Neural cell (in vitro differentiated cells): ENCODE results near the gene ITGAV. TPM values are rescaled to one million over a fixed set of nuclear protein-coding genes. Genes with fewer than 3 reads are reported as not detected.

Experiments
- H2AFZ ChIP-seq: fragments of 200-600, 300-800 bp; sonication (generic), shearing (Covaris generic); 2 replicates; pipeline ENCODE4 v1.6.0; 2014; ENCODE audit warnings: low read depth, mild to moderate bottlenecking, antibody characterized with exemption, low read length, moderate library complexity
- H3F3A ChIP-seq: fragments of 200-600 bp; shearing (Covaris generic); 2 replicates; pipeline ENCODE4 v1.6.1; 2016; ENCODE audit warnings: mild to moderate bottlenecking, moderate library complexity, mixed read lengths, antibody characterized with exemption, low read length; ENCODE audit not compliant: insufficient read depth, poor library complexity, severe bottlenecking
- H3K27ac ChIP-seq: fragments of 200-600, 300-800 bp; sonication (generic), shearing (Covaris generic); 2 replicates; pipeline ENCODE4 v1.5.1; 2014; ENCODE audit warnings: mild to moderate bottlenecking, low read length, moderate library complexity
- H3K27me3 ChIP-seq: fragments of 300-800, 200-600 bp; sonication (generic), shearing (Covaris generic); 2 replicates; pipeline ENCODE4 v1.6.0; 2014; ENCODE audit warnings: mild to moderate bottlenecking, low read depth, low read length, moderate library complexity; ENCODE audit not compliant: insufficient read depth
- H3K36me3 ChIP-seq: fragments of 300-800, 200-600 bp; sonication (generic), shearing (Covaris generic); 2 replicates; pipeline ENCODE4 v1.5.1; 2014; ENCODE audit warnings: mild to moderate bottlenecking, antibody characterized with exemption, low read length, moderate library complexity; ENCODE audit not compliant: insufficient read depth
- H3K4me2 ChIP-seq: fragments of 300-800, 200-600 bp; sonication (generic), shearing (Covaris generic); 2 replicates; pipeline ENCODE4 v1.6.0; 2014; ENCODE audit warnings: mild to moderate bottlenecking, low read length
- H3K4me3 ChIP-seq: fragments of 300-800, 200-600 bp; sonication (generic), shearing (Covaris generic); 2 replicates; pipeline ENCODE4 v1.5.1; 2014; ENCODE audit warnings: mild to moderate bottlenecking, low read length, moderate library complexity
- H3K79me2 ChIP-seq: fragments of 200-600 bp; shearing (Covaris generic); replicated peaks from 2 replicates; pipeline ENCODE4 v1.6.0; 2014; ENCODE audit warnings: mild to moderate bottlenecking, low read length, moderate library complexity; ENCODE audit not compliant: insufficient read depth
- H3K9ac ChIP-seq: fragments of 300-800, 200-600 bp; sonication (generic), shearing (Covaris generic); 2 replicates; pipeline ENCODE4 v1.6.1; 2016; ENCODE audit warnings: mild to moderate bottlenecking, low read length, mixed read lengths
- H3K9me2 ChIP-seq: fragments of 200-600 bp; shearing (Covaris generic); 2 replicates; pipeline ENCODE4 v1.6.1; 2016; ENCODE audit warnings: mild to moderate bottlenecking, low read length, mixed read lengths; ENCODE audit not compliant: insufficient read depth
- H3K9me3 ChIP-seq: fragments of 200-600, 300-800 bp; sonication (generic), shearing (Covaris generic); 2 replicates; pipeline ENCODE4 v1.6.1; 2016; ENCODE audit warnings: mild to moderate bottlenecking, mixed run types, low read length, moderate library complexity, mixed read lengths
- H4K20me1 ChIP-seq: fragments of 200-600 bp; shearing (Covaris generic); 2 replicates; pipeline ENCODE4 v1.6.1; 2016; ENCODE audit warnings: mild to moderate bottlenecking, mixed run types; ENCODE audit not compliant: insufficient read depth
- EP300 ChIP-seq: fragments of 450-650 bp; conservative IDR thresholded peaks from 2 replicates; pipeline ENCODE4 v1.6.1; 2014; ENCODE audit warnings: antibody characterized with exemption, mild to moderate bottlenecking, moderate library complexity; ENCODE audit not compliant: poor library complexity, severe bottlenecking
- EZH2 ChIP-seq: fragments of 200-600, 300-800 bp; shearing (Covaris generic), sonication (generic); IDR thresholded peaks from 2 replicates; pipeline ENCODE4 v1.6.1; 2014; ENCODE audit warnings: antibody characterized with exemption, low read length, borderline replicate concordance, mild to moderate bottlenecking; ENCODE audit not compliant: insufficient read depth, poor library complexity, severe bottlenecking
- MXI1 ChIP-seq: fragments of 450-650 bp; conservative IDR thresholded peaks from 2 replicates; pipeline ENCODE4 v1.6.1; 2014; ENCODE audit warnings: antibody characterized with exemption, mild to moderate bottlenecking; ENCODE audit not compliant: poor library complexity, severe bottlenecking
- POLR2AphosphoS5 ChIP-seq: IDR thresholded peaks from 2 replicates; pipeline ENCODE4 v1.6.1; 2012
- RAD21 ChIP-seq: fragments of 450-650 bp; conservative IDR thresholded peaks from 2 replicates; pipeline ENCODE4 v1.6.1; 2014; ENCODE audit warnings: antibody characterized with exemption, mild to moderate bottlenecking, moderate library complexity
- SMC3 ChIP-seq: fragments of 450-650 bp; conservative IDR thresholded peaks from 2 replicates; pipeline ENCODE4 v1.6.1; 2014; ENCODE audit warnings: antibody characterized with exemption, mild to moderate bottlenecking, moderate library complexity; ENCODE audit not compliant: poor library complexity
- TAF1 ChIP-seq: IDR thresholded peaks from 2 replicates; pipeline ENCODE4 v1.6.1; 2012; ENCODE audit warnings: low read depth
- polyA plus RNA-seq: library from polyadenylated mRNA; depleted of rRNA; stranded (reverse); fragments of >200 nt; gene quantifications from 2 replicates; pipeline ENCODE4 v1.2.3, GENCODE V29; 2014
- TF ChIP-seq, protein P1 (sequence below): fragments of 450-650 bp; IDR thresholded peaks from 2 replicates; pipeline ENCODE4 v1.5.1; 2014; ENCODE audit warnings: antibody characterized with exemption, mild to moderate bottlenecking, moderate library complexity; ENCODE audit not compliant: poor library complexity, severe bottlenecking
- TF ChIP-seq, protein P2 (sequence below): IDR thresholded peaks from 2 replicates; pipeline ENCODE4 v1.6.1; 2012; ENCODE audit warnings: borderline replicate concordance

Gene ITGAV
- polyA plus RNA-seq, 1 donor from 2014 or later = 6.6 TPM

DNA sequence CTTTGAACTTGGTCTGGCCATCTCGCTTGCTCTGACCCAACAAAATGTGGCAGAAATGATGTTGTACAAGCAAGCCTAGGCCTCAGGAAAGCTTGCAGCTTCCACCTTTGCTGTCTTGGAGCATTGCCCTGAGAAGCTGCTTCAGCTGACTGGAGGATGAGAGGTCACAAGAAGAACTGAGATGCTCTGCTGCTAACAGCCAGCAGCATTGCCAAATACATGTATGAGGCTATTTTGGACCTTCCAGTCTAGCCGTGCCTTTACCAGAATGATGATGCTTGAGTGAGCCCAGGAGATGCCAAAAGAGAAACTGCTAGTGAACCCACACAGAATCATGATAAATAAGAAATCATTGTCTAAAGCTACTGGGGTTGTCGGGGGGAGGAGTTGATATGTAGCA lies 13.2 kb upstream of the ITGAV start:
- H3K36me3 ChIP-seq = no peaks in the 10 kb centered on the region
- no peaks in the 10 kb centered on the region for H3K9me3 ChIP-seq
- H3F3A ChIP-seq = no peaks in the 10 kb centered on the region
- H3K27me3 ChIP-seq = no peaks in the 10 kb centered on the region
- H3K79me2 ChIP-seq = no peaks in the 10 kb centered on the region
- H2AFZ ChIP-seq = no peak overlapping the region
- H3K9ac ChIP-seq = no peak overlapping the region
- H3K4me2 ChIP-seq = no peak overlapping the region
- TF ChIP-seq EZH2 (no peak), TAF1 (no peak), MXI1 (no peak), EP300 (no peak)
- H3K9me2 ChIP-seq = no peaks in the 10 kb centered on the region
- H3K4me3 ChIP-seq = no peak overlapping the region
- H3K27ac ChIP-seq = no peak overlapping the region
- no peaks in the 10 kb centered on the region for H4K20me1 ChIP-seq

DNA sequence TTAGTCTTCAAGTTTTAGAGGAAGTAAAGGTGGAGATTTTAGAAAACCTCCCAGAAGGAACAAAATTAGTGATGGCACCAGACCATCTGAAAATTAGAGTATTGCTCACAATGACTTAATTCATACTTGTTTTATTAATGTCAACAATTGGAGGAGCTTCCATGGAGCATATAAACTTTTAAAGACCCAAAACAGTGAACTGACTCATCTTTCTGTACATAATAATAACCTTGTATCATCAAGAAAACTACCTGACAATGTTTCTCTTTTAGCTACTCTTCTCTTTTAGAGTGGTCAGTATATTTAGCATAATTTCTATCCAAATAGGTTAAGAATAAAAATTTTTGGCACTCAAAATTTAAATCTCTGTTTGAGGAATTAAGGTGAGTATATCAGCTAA lies 7.2 kb upstream of the ITGAV start:
- no peak overlapping the region for H3K27ac ChIP-seq
- no peaks in the 10 kb centered on the region for H3K79me2 ChIP-seq
- TF ChIP-seq, protein P1, sequence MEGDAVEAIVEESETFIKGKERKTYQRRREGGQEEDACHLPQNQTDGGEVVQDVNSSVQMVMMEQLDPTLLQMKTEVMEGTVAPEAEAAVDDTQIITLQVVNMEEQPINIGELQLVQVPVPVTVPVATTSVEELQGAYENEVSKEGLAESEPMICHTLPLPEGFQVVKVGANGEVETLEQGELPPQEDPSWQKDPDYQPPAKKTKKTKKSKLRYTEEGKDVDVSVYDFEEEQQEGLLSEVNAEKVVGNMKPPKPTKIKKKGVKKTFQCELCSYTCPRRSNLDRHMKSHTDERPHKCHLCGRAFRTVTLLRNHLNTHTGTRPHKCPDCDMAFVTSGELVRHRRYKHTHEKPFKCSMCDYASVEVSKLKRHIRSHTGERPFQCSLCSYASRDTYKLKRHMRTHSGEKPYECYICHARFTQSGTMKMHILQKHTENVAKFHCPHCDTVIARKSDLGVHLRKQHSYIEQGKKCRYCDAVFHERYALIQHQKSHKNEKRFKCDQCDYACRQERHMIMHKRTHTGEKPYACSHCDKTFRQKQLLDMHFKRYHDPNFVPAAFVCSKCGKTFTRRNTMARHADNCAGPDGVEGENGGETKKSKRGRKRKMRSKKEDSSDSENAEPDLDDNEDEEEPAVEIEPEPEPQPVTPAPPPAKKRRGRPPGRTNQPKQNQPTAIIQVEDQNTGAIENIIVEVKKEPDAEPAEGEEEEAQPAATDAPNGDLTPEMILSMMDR = no peak
- TF ChIP-seq EZH2 (no peak), MXI1 (no peak), TAF1 (no peak), RAD21 (no peak), EP300 (no peak), POLR2AphosphoS5 (no peak), SMC3 (no peak)
- TF ChIP-seq, protein P2, sequence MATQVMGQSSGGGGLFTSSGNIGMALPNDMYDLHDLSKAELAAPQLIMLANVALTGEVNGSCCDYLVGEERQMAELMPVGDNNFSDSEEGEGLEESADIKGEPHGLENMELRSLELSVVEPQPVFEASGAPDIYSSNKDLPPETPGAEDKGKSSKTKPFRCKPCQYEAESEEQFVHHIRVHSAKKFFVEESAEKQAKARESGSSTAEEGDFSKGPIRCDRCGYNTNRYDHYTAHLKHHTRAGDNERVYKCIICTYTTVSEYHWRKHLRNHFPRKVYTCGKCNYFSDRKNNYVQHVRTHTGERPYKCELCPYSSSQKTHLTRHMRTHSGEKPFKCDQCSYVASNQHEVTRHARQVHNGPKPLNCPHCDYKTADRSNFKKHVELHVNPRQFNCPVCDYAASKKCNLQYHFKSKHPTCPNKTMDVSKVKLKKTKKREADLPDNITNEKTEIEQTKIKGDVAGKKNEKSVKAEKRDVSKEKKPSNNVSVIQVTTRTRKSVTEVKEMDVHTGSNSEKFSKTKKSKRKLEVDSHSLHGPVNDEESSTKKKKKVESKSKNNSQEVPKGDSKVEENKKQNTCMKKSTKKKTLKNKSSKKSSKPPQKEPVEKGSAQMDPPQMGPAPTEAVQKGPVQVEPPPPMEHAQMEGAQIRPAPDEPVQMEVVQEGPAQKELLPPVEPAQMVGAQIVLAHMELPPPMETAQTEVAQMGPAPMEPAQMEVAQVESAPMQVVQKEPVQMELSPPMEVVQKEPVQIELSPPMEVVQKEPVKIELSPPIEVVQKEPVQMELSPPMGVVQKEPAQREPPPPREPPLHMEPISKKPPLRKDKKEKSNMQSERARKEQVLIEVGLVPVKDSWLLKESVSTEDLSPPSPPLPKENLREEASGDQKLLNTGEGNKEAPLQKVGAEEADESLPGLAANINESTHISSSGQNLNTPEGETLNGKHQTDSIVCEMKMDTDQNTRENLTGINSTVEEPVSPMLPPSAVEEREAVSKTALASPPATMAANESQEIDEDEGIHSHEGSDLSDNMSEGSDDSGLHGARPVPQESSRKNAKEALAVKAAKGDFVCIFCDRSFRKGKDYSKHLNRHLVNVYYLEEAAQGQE = no peak
- no peaks in the 10 kb centered on the region for H4K20me1 ChIP-seq
- no peaks in the 10 kb centered on the region for H3K9me3 ChIP-seq
- no peaks in the 10 kb centered on the region for H3K36me3 ChIP-seq
- H3K9ac ChIP-seq = no peak overlapping the region
- H3K4me2 ChIP-seq = no peak overlapping the region
- no peaks in the 10 kb centered on the region for H3F3A ChIP-seq
- no peak overlapping the region for H2AFZ ChIP-seq
- no peaks in the 10 kb centered on the region for H3K9me2 ChIP-seq
- no peak overlapping the region for H3K4me3 ChIP-seq
- no peaks in the 10 kb centered on the region for H3K27me3 ChIP-seq

DNA sequence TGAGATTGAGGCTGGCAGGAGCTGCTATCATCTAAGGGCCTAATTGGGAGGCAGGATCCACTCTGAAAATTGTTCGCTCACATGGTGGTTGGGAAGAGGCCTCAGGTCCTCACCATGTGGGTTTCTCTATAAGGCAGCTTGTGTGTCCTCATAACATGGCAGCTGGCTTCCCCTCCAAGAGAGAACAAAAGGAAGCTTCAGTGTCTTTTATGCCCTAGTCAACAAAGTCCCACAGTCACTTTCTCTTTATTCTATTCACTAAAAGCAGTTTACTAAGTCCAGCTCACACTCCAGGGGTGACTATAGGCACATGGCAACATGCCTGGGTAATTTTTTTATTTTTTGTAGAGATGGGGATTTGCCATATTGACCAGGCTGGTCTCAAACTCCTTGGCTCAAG lies 5.8 kb upstream of the ITGAV start:
- Histone ChIP-seq H3K79me2 (no peaks in the 10 kb centered on the region), H3K36me3 (no peaks in the 10 kb centered on the region), H2AFZ (no peak overlapping the region), H3K9me2 (no peaks in the 10 kb centered on the region), H3K27me3 (no peaks in the 10 kb centered on the region), H3K4me2 (no peak overlapping the region), H3K9me3 (no peaks in the 10 kb centered on the region), H3K27ac (no peak overlapping the region), H3K9ac (no peak overlapping the region), H3F3A (no peaks in the 10 kb centered on the region), H4K20me1 (no peaks in the 10 kb centered on the region), H3K4me3 (no peak overlapping the region)
- TF ChIP-seq EZH2 = no peak
- TF ChIP-seq, protein P1 = no peak
- no peak for TF ChIP-seq MXI1
- TF ChIP-seq SMC3 = no peak
- TF ChIP-seq EP300 = no peak
- TF ChIP-seq, protein P2 = no peak
